PC-9 (cell line): ENCODE data around the gene GNG7. TPM values are rescaled to one million over a fixed set of nuclear protein-coding genes. Genes with fewer than 3 reads are reported as not detected.

Source experiments
- BruUV-seq: library from RNA; stranded (reverse); fragments of 400-500 nt; replicated peaks from 2 replicates; lab custom pipeline; 2021; lab: Mats Ljungman, UMichigan
- CTCF ChIA-PET: fragments of 300-600 bp; sonication (Branson Sonifier 250); formaldehyde crosslinking; loops from one replicate; lab custom pipeline; 2022; ENCODE audit warnings: antibody characterized with exemption; lab: Charles Lee
- POLR2A ChIA-PET: fragments of 300-600 bp; sonication (Branson Sonifier 250); formaldehyde crosslinking; loops from one replicate; lab custom pipeline; 2022; ENCODE audit warnings: antibody characterized with exemption; ENCODE audit not compliant: unreplicated experiment; lab: Charles Lee
- DNase-seq, 2 experiments: peaks; one replicate each; pipeline versions ENCODE4 v3.0.0 to v3.0.0-alpha.2; 2015 to 2022; ENCODE audit warnings: mixed read lengths in 1 of 2
- H2AFZ ChIP-seq: fragments of 200-600 bp; sonication (generic); 2 replicates; pipeline ENCODE4 v1.8.1; 2017; ENCODE audit warnings: antibody characterized with exemption
- H3F3A ChIP-seq: fragments of 200-600 bp; sonication (generic); 2 replicates; pipeline ENCODE4 v1.8.1; 2017; ENCODE audit warnings: antibody characterized with exemption, mild to moderate bottlenecking, low read depth; ENCODE audit not compliant: insufficient read depth
- H3K27ac ChIP-seq: fragments of 200-600 bp; sonication (generic); 2 replicates; pipeline ENCODE4 v1.6.1; 2016; ENCODE audit warnings: mixed run types
- H3K27me3 ChIP-seq: fragments of 200-600 bp; sonication (generic); 2 replicates; pipeline ENCODE4 v1.6.1; 2016; ENCODE audit warnings: low read depth, mixed run types; ENCODE audit not compliant: insufficient read depth
- H3K36me3 ChIP-seq: fragments of 200-600 bp; sonication (generic); 2 replicates; pipeline ENCODE4 v1.6.1; 2016; ENCODE audit warnings: low read depth, mixed run types
- H3K4me1 ChIP-seq: fragments of 200-600 bp; sonication (generic); replicated peaks from 2 replicates; pipeline ENCODE4 v1.6.1; 2016; ENCODE audit warnings: mixed run types; ENCODE audit not compliant: insufficient read depth
- H3K4me2 ChIP-seq: fragments of 200-600 bp; sonication (generic); 2 replicates; pipeline ENCODE4 v1.6.1; 2017; ENCODE audit warnings: mixed run types
- H3K4me3 ChIP-seq: fragments of 200-600 bp; sonication (generic); 2 replicates; pipeline ENCODE4 v1.6.1; 2016; ENCODE audit warnings: mixed run types
- H3K79me2 ChIP-seq: fragments of 200-600 bp; sonication (generic); 2 replicates; pipeline ENCODE4 v1.6.1; 2017; ENCODE audit warnings: low read depth, mixed run types
- H3K9me2 ChIP-seq: fragments of 200-600 bp; sonication (generic); 2 replicates; pipeline ENCODE4 v1.8.1; 2017; ENCODE audit warnings: mild to moderate bottlenecking; ENCODE audit not compliant: insufficient read depth
- H3K9me3 ChIP-seq: fragments of 200-600 bp; sonication (generic); 2 replicates; pipeline ENCODE4 v1.8.1; 2016; ENCODE audit warnings: low read depth; ENCODE audit not compliant: insufficient read depth
- H4K20me1 ChIP-seq: fragments of 200-600 bp; sonication (generic); 2 replicates; pipeline ENCODE4 v1.8.1; 2017; ENCODE audit not compliant: insufficient read depth
- CTCF ChIP-seq: fragments of 200-600 bp; sonication (generic); conservative IDR thresholded peaks from 2 replicates; pipeline ENCODE4 v1.6.1; 2017; ENCODE audit warnings: mixed run types, antibody characterized with exemption, mild to moderate bottlenecking, moderate library complexity
- EZH2 ChIP-seq: fragments of 200-600 bp; sonication (generic); IDR thresholded peaks from 2 replicates; pipeline ENCODE4 v1.8.0; 2017; ENCODE audit warnings: antibody characterized with exemption, low read depth
- intact Hi-C: fragments of 100-400 bp; cut with micrococcal nuclease; formaldehyde crosslinking; loops from one replicate; pipeline ENCODE4 v1.10.0; 2022; ENCODE audit not compliant: unreplicated experiment
- total RNA-seq: library from RNA; stranded (reverse); gene quantifications from 2 replicates; pipeline ENCODE4 v1.2.3, GENCODE V29; 2021

The GNG7 gene
- total RNA-seq, 1 experiment from 2014 or later = 2.8 TPM

GRCh38 chr19:2735374-2735773 is 32.9 kb upstream of the GNG7 start:
- Histone ChIP-seq H3K36me3 (no peaks in the 10 kb centered on the region), H3F3A (no peaks in the 10 kb centered on the region), H3K27me3 (no peaks in the 10 kb centered on the region), H3K9me3 (no peaks in the 10 kb centered on the region), H4K20me1 (no peaks in the 10 kb centered on the region), H3K4me2 (no peak overlapping the region), H3K79me2 (no peaks in the 10 kb centered on the region), H3K27ac (no peak overlapping the region), H3K4me3 (no peak overlapping the region), H2AFZ (no peak overlapping the region), H3K4me1 (no peaks in the 10 kb centered on the region), H3K9me2 (no peaks in the 10 kb centered on the region)
- no peak for TF ChIP-seq EZH2
- no TSS peak for BruUV-seq
- POLR2A ChIA-PET = no interaction called here
- DNase-seq = no peak
- intact Hi-C loops = no loop called here
- CTCF ChIA-PET = no interaction called here

- no peak for DNase-seq
- no peaks in the 10 kb centered on the region for H3K9me2 ChIP-seq
- H4K20me1 ChIP-seq = no peaks in the 10 kb centered on the region
- H3K4me1 ChIP-seq = no peaks in the 10 kb centered on the region
- no peak overlapping the region for H3K27ac ChIP-seq
- no peaks in the 10 kb centered on the region for H3F3A ChIP-seq
- no peak for TF ChIP-seq CTCF
- no peak for TF ChIP-seq EZH2
- POLR2A ChIA-PET = no interaction called here
- no peaks in the 10 kb centered on the region for H3K27me3 ChIP-seq
- BruUV-seq = no TSS peak
- intact Hi-C loops = no loop called here
- H3K79me2 ChIP-seq = no peaks in the 10 kb centered on the region
- CTCF ChIA-PET = no interaction called here
- no peaks in the 10 kb centered on the region for H3K36me3 ChIP-seq
- no peaks in the 10 kb centered on the region for H3K9me3 ChIP-seq
- no peak overlapping the region for H3K4me3 ChIP-seq
- no peak overlapping the region for H3K4me2 ChIP-seq
- H2AFZ ChIP-seq = no peak overlapping the region
Observed at GRCh38 chr19:2734589-2735288, 32.2 kb upstream of the GNG7 start.

- no peak for DNase-seq
- no peaks in the 10 kb centered on the region for H4K20me1 ChIP-seq
- H3K9me2 ChIP-seq = no peaks in the 10 kb centered on the region
- TF ChIP-seq EZH2 = no peak
- no peak for TF ChIP-seq CTCF
- H3F3A ChIP-seq = no peaks in the 10 kb centered on the region
- H3K27ac ChIP-seq = no peak overlapping the region
- no peak overlapping the region for H3K4me3 ChIP-seq
- no peaks in the 10 kb centered on the region for H3K4me1 ChIP-seq
- no TSS peak for BruUV-seq
- H3K4me2 ChIP-seq = no peak overlapping the region
- intact Hi-C loops = no loop called here
- no peaks in the 10 kb centered on the region for H3K79me2 ChIP-seq
- H3K27me3 ChIP-seq = no peaks in the 10 kb centered on the region
- H2AFZ ChIP-seq = no peak overlapping the region
- H3K9me3 ChIP-seq = no peaks in the 10 kb centered on the region
- H3K36me3 ChIP-seq = no peaks in the 10 kb centered on the region
- ChIA-PET POLR2A (no interaction called here), CTCF (no interaction called here)
Observed at GRCh38 chr19:2733930-2734588, 31.6 kb upstream of the GNG7 start.
